ENCODE results near the gene NHS. TPM values are rescaled to one million over a fixed set of nuclear protein-coding genes. Genes with fewer than 3 reads are reported as not detected.

Gene NHS
- total RNA-seq, 2 donors from 2014 or later: 0.14 to 0.71 TPM

- ATAC-seq (peak in 1 of 2 donors; percentile 33), DNase-seq (ENCODE audit: low spot score) (no peak)
- Mint-ChIP-seq H3K4me3 (peak overlapping the region; percentile 79), H3K27ac (no peak overlapping the region), H3K4me1 (ENCODE audit: low read depth in 2 of 2) (peaks cover 14 to 19% of the 10 kb centered on the region in 2 donors), H3K27me3 (peaks cover 25 to 26% of the 10 kb centered on the region in 2 donors), H3K36me3 (peaks cover 5% of the 10 kb centered on the region), H3K9me3 (no peaks in the 10 kb centered on the region)
Observed at GRCh38 chrX:17737710-17737985, 362.6 kb downstream of the NHS start.

GRCh38 chrX:17737986-17738713 is 363.1 kb downstream of the NHS start:
- peak overlapping the region in 1 of 2 donors; percentile 50 for H3K27ac Mint-ChIP-seq
- peaks cover 5% of the 10 kb centered on the region for H3K36me3 Mint-ChIP-seq

GRCh38 chrX:17738737-17739535 is 363.9 kb downstream of the NHS start:
- peaks cover 14 to 19% of the 10 kb centered on the region in 2 donors for H3K4me1 Mint-ChIP-seq (ENCODE audit: low read depth in 2 of 2)
- no peaks in the 10 kb centered on the region for H3K9me3 Mint-ChIP-seq
- ATAC-seq (no peak), DNase-seq (ENCODE audit: low spot score) (no peak)
- peak overlapping the region; percentile 79 for H3K4me3 Mint-ChIP-seq
- peaks cover 5% of the 10 kb centered on the region for H3K36me3 Mint-ChIP-seq
- H3K27me3 Mint-ChIP-seq: peaks cover 22 to 25% of the 10 kb centered on the region in 2 donors
- H3K27ac Mint-ChIP-seq: peak overlapping the region; percentile 5 to 50

More at GRCh38 chrX:17737986-17738713, 363.1 kb downstream of the NHS start:
- Mint-ChIP-seq H3K4me1 (ENCODE audit: low read depth in 2 of 2) (peaks cover 14 to 19% of the 10 kb centered on the region in 2 donors), H3K27me3 (peaks cover 26% of the 10 kb centered on the region in 2 donors), H3K9me3 (no peaks in the 10 kb centered on the region), H3K4me3 (peak overlapping the region; percentile 79)
- peak in 1 of 2 donors; percentile 13 for ATAC-seq
- DNase-seq (ENCODE audit: low spot score): no peak

- Mint-ChIP-seq H3K9me3 (no peaks in the 10 kb centered on the region), H3K4me1 (ENCODE audit: low read depth in 2 of 2) (peaks cover 14 to 19% of the 10 kb centered on the region in 2 donors), H3K27me3 (peaks cover 15 to 20% of the 10 kb centered on the region in 2 donors), H3K36me3 (peaks cover 5% of the 10 kb centered on the region), H3K27ac (no peak overlapping the region), H3K4me3 (no peak overlapping the region)
- DNase-seq (ENCODE audit: low spot score) (no peak), ATAC-seq (no peak)
Observed at GRCh38 chrX:17740137-17741122, 365.4 kb downstream of the NHS start.

- Mint-ChIP-seq H3K4me3 (no peak overlapping the region), H3K36me3 (peaks cover 5% of the 10 kb centered on the region), H3K9me3 (no peaks in the 10 kb centered on the region), H3K27ac (no peak overlapping the region), H3K27me3 (peaks cover 20% of the 10 kb centered on the region in 2 donors), H3K4me1 (ENCODE audit: low read depth in 2 of 2) (peaks cover 14 to 19% of the 10 kb centered on the region in 2 donors)
- ATAC-seq: no peak
- DNase-seq (ENCODE audit: low spot score): no peak
Observed at GRCh38 chrX:17741123-17741511, 366.1 kb downstream of the NHS start.

- Mint-ChIP-seq H3K27ac (no peak overlapping the region), H3K27me3 (peaks cover 16 to 23% of the 10 kb centered on the region in 2 donors), H3K4me1 (ENCODE audit: low read depth in 2 of 2) (peaks cover 5 to 6% of the 10 kb centered on the region in 2 donors), H3K36me3 (peaks cover 1% of the 10 kb centered on the region), H3K9me3 (no peaks in the 10 kb centered on the region), H3K4me3 (no peak overlapping the region)
- DNase-seq (ENCODE audit: low spot score) (no peak), ATAC-seq (no peak)
Observed at GRCh38 chrX:17743913-17744312, 368.9 kb downstream of the NHS start.

GRCh38 chrX:17744896-17745523 is 370.0 kb downstream of the NHS start:
- Mint-ChIP-seq H3K27me3 (peaks cover 13 to 18% of the 10 kb centered on the region in 2 donors), H3K4me1 (ENCODE audit: low read depth in 2 of 2) (no peaks in the 10 kb centered on the region), H3K27ac (no peak overlapping the region), H3K4me3 (no peak overlapping the region), H3K9me3 (no peaks in the 10 kb centered on the region), H3K36me3 (no peaks in the 10 kb centered on the region)
- no peak for ATAC-seq
- DNase-seq (ENCODE audit: low spot score): no peak

GRCh38 chrX:17747692-17748091 is 372.7 kb downstream of the NHS start:
- peaks cover 2 to 4% of the 10 kb centered on the region in 2 donors for H3K4me1 Mint-ChIP-seq (ENCODE audit: low read depth in 2 of 2)
- ATAC-seq (peak in 1 of 2 donors; percentile 11), DNase-seq (ENCODE audit: low spot score) (no peak)
- H3K4me3 Mint-ChIP-seq: no peak overlapping the region
- no peak overlapping the region for H3K27ac Mint-ChIP-seq
- no peaks in the 10 kb centered on the region for H3K36me3 Mint-ChIP-seq
- H3K9me3 Mint-ChIP-seq: no peaks in the 10 kb centered on the region
- H3K27me3 Mint-ChIP-seq: peaks cover 13 to 15% of the 10 kb centered on the region in 2 donors

GRCh38 chrX:17748684-17749083 is 373.7 kb downstream of the NHS start:
- Mint-ChIP-seq H3K4me3 (no peak overlapping the region), H3K4me1 (ENCODE audit: low read depth in 2 of 2) (peaks cover 2 to 4% of the 10 kb centered on the region in 2 donors), H3K9me3 (no peaks in the 10 kb centered on the region), H3K27me3 (peaks cover 12 to 13% of the 10 kb centered on the region in 2 donors), H3K36me3 (no peaks in the 10 kb centered on the region), H3K27ac (no peak overlapping the region)
- DNase-seq (ENCODE audit: low spot score): no peak
- no peak for ATAC-seq

GRCh38 chrX:17750436-17750835 is 375.4 kb downstream of the NHS start:
- Mint-ChIP-seq H3K4me3 (no peak overlapping the region), H3K27me3 (peaks cover 12 to 13% of the 10 kb centered on the region in 2 donors), H3K9me3 (no peaks in the 10 kb centered on the region), H3K27ac (no peak overlapping the region), H3K36me3 (no peaks in the 10 kb centered on the region), H3K4me1 (ENCODE audit: low read depth in 2 of 2) (peaks cover 2 to 4% of the 10 kb centered on the region in 2 donors)
- no peak for DNase-seq (ENCODE audit: low spot score)
- peak; percentile 43 to 80 for ATAC-seq

- H3K27me3 Mint-ChIP-seq: no peaks in the 10 kb centered on the region
- ATAC-seq: no peak
- DNase-seq (ENCODE audit: low spot score): no peak
- H3K9me3 Mint-ChIP-seq: no peaks in the 10 kb centered on the region
- no peak overlapping the region for H3K4me3 Mint-ChIP-seq
- no peaks in the 10 kb centered on the region for H3K4me1 Mint-ChIP-seq (ENCODE audit: low read depth in 2 of 2)
- H3K27ac Mint-ChIP-seq: no peak overlapping the region
- H3K36me3 Mint-ChIP-seq: no peaks in the 10 kb centered on the region
Observed at GRCh38 chrX:17758382-17758781, 383.4 kb downstream of the NHS start.

- Mint-ChIP-seq H3K36me3 (no peaks in the 10 kb centered on the region), H3K4me1 (ENCODE audit: low read depth in 2 of 2) (no peaks in the 10 kb centered on the region), H3K4me3 (no peak overlapping the region), H3K27me3 (no peaks in the 10 kb centered on the region), H3K27ac (no peak overlapping the region), H3K9me3 (no peaks in the 10 kb centered on the region)
- no peak for DNase-seq (ENCODE audit: low spot score)
- ATAC-seq: no peak
Observed at GRCh38 chrX:17759990-17760389, 385.0 kb downstream of the NHS start.

GRCh38 chrX:17767734-17768133 is 392.7 kb downstream of the NHS start:
- DNase-seq (ENCODE audit: low spot score) (no peak), ATAC-seq (no peak)
- no peaks in the 10 kb centered on the region for H3K27me3 Mint-ChIP-seq
- H3K9me3 Mint-ChIP-seq: no peaks in the 10 kb centered on the region
- no peak overlapping the region for H3K4me3 Mint-ChIP-seq
- H3K27ac Mint-ChIP-seq: no peak overlapping the region
- H3K36me3 Mint-ChIP-seq: no peaks in the 10 kb centered on the region
- H3K4me1 Mint-ChIP-seq (ENCODE audit: low read depth in 2 of 2): no peaks in the 10 kb centered on the region
